Esophagus squamous epithelium (tissue), 4 donors: ENCODE data around the gene PRR5.
"Not testable (repeated sequence)": the region's sequence is repeated elsewhere in the genome, so short reads cannot be mapped to it uniquely, and the experiment has no call there.

Experiments used
- POLR2A ChIP-seq, 4 donors: fragments of 450-650 bp; IDR thresholded peaks; one replicate each; pipeline ENCODE4 v1.6.1; 2017; ENCODE audit warnings: antibody characterized with exemption in 4 of 4, mild to moderate bottlenecking in 4 of 4, moderate library complexity in 3 of 4
- TF ChIP-seq, protein P1 (sequence below), 6 experiments: fragments of 450-650 bp in 4 of 6; fragments of 200-600 bp in 2 of 6; sonication (generic) in 2 of 6; IDR thresholded peaks; one replicate each; pipeline ENCODE4 v1.5.1; 2016 to 2019; ENCODE audit warnings: antibody characterized with exemption in 6 of 6, mild to moderate bottlenecking in 4 of 6, moderate library complexity in 4 of 6

DNA sequence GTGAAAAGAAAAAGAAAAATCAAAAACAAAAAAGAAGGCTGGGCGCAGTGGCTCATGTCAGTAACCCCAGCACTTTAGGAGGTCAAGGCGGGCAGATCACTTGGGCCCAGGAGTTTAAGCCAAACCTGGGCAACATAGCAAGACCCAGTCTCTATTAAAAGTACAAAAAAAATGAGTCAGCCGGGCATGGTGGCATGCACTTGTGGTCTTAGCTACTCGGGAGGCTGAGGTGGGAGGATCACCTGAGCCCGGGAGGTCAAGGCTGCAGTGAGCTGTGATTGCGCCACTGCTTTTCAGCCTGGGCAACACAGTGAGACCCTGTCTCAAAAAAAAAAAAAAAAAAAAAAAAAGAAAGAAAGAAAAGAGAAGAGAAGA, 26.0 kb upstream of the PRR5 start:
- not testable (repeated sequence) for TF ChIP-seq POLR2A (IDR thresholded peaks at IDR 0.05)
- TF ChIP-seq, protein P1, sequence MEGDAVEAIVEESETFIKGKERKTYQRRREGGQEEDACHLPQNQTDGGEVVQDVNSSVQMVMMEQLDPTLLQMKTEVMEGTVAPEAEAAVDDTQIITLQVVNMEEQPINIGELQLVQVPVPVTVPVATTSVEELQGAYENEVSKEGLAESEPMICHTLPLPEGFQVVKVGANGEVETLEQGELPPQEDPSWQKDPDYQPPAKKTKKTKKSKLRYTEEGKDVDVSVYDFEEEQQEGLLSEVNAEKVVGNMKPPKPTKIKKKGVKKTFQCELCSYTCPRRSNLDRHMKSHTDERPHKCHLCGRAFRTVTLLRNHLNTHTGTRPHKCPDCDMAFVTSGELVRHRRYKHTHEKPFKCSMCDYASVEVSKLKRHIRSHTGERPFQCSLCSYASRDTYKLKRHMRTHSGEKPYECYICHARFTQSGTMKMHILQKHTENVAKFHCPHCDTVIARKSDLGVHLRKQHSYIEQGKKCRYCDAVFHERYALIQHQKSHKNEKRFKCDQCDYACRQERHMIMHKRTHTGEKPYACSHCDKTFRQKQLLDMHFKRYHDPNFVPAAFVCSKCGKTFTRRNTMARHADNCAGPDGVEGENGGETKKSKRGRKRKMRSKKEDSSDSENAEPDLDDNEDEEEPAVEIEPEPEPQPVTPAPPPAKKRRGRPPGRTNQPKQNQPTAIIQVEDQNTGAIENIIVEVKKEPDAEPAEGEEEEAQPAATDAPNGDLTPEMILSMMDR (IDR thresholded peaks at IDR 0.05): not testable (repeated sequence)
